SK-N-SH treated with all-trans-retinoic acid at 6 μM for 48 hours (cell line): ENCODE data around the gene DND1.

Experiments
- ATAC-seq: fragments of 200-7000 bp; cut with Tn5 transposase; 3 replicates; pipeline ENCODE4 v1.9.1; 2020; ENCODE audit warnings: mild to moderate bottlenecking, moderate library complexity
- ARNTL ChIP-seq: fragments of 450-650 bp; formaldehyde crosslinking; IDR thresholded peaks from 2 replicates; pipeline ENCODE4 v1.5.0; 2020; ENCODE audit warnings: low read depth, mild to moderate bottlenecking, moderate library complexity, borderline replicate concordance
- BACH2 ChIP-seq: fragments of 250-450 bp; sonication (Bioruptor Pico); IDR thresholded peaks from 2 replicates; pipeline ENCODE4 v1.9.0; 2021; ENCODE audit warnings: mild to moderate bottlenecking, borderline replicate concordance
- CREB5 ChIP-seq: fragments of 250-450 bp; sonication (Bioruptor Pico); IDR thresholded peaks from 2 replicates; pipeline ENCODE4 v1.5.1; 2020; ENCODE audit warnings: low read depth, mild to moderate bottlenecking, moderate library complexity
- CSDC2 ChIP-seq: fragments of 250-450 bp; sonication (Bioruptor Pico); IDR thresholded peaks from 2 replicates; pipeline ENCODE4 v1.5.0; 2020; ENCODE audit warnings: mild to moderate bottlenecking, moderate library complexity
- CSRNP3 ChIP-seq: fragments of 250-450 bp; sonication (Bioruptor Pico); IDR thresholded peaks from 2 replicates; pipeline ENCODE4 v1.5.1; 2021; ENCODE audit warnings: mild to moderate bottlenecking, moderate library complexity
- ESRRG ChIP-seq: fragments of 250-450 bp; sonication (Bioruptor Pico); IDR thresholded peaks from 2 replicates; pipeline ENCODE4 v1.6.1; 2021; ENCODE audit warnings: mild to moderate bottlenecking
- GLIS3 ChIP-seq: fragments of 250-450 bp; sonication (Bioruptor Pico); IDR thresholded peaks from 2 replicates; pipeline ENCODE4 v1.5.0; 2020; ENCODE audit warnings: mild to moderate bottlenecking, moderate library complexity
- ISL1 ChIP-seq: fragments of 250-450 bp; sonication (Bioruptor Pico); IDR thresholded peaks from 2 replicates; pipeline ENCODE4 v2.1.2; 2022; ENCODE audit warnings: mild to moderate bottlenecking, moderate library complexity
- OSR1 ChIP-seq: fragments of 250-450 bp; sonication (Bioruptor Pico); IDR thresholded peaks from 2 replicates; pipeline ENCODE4 v1.8.0; 2022; ENCODE audit warnings: moderate library complexity, mild to moderate bottlenecking, inconsistent platforms
- PATZ1 ChIP-seq: fragments of 250-450 bp; sonication (Bioruptor Pico); IDR thresholded peaks from 2 replicates; pipeline ENCODE4 v1.8.0; 2020; ENCODE audit warnings: mild to moderate bottlenecking, moderate library complexity, borderline replicate concordance
- POU6F1 ChIP-seq: fragments of 250-450 bp; sonication (Bioruptor Pico); IDR thresholded peaks from 2 replicates; pipeline ENCODE4 v1.8.0; 2021; ENCODE audit warnings: low read depth, mild to moderate bottlenecking, moderate library complexity, borderline replicate concordance
- PPARA ChIP-seq: fragments of 250-450 bp; sonication (Bioruptor Pico); IDR thresholded peaks from 2 replicates; pipeline ENCODE4 v1.5.0; 2020; ENCODE audit warnings: mild to moderate bottlenecking, borderline replicate concordance
- RARB ChIP-seq: fragments of 250-450 bp; sonication (Bioruptor Pico); IDR thresholded peaks from 2 replicates; pipeline ENCODE4 v1.8.0; 2021; ENCODE audit warnings: mild to moderate bottlenecking, moderate library complexity
- SNAI2 ChIP-seq: fragments of 250-450 bp; sonication (Bioruptor Pico); IDR thresholded peaks from 2 replicates; pipeline ENCODE4 v1.5.0; 2020; ENCODE audit warnings: mild to moderate bottlenecking, moderate library complexity
- TCF4 ChIP-seq: fragments of 250-450 bp; sonication (Bioruptor Pico); IDR thresholded peaks from 2 replicates; pipeline ENCODE4 v1.8.0; 2021; ENCODE audit warnings: mild to moderate bottlenecking, moderate library complexity, borderline replicate concordance
- TOX ChIP-seq: fragments of 250-450 bp; sonication (Bioruptor Pico); IDR thresholded peaks from 2 replicates; pipeline ENCODE4 v1.8.0; 2021; ENCODE audit warnings: mild to moderate bottlenecking, moderate library complexity, borderline replicate concordance
- TSHZ2 ChIP-seq: fragments of 250-450 bp; sonication (Bioruptor Pico); IDR thresholded peaks from 2 replicates; pipeline ENCODE4 v1.5.0; 2020; ENCODE audit warnings: mild to moderate bottlenecking, moderate library complexity
- ZC3H10 ChIP-seq: fragments of 250-450 bp; sonication (Bioruptor Pico); IDR thresholded peaks from 2 replicates; pipeline ENCODE4 v1.5.1; 2021; ENCODE audit warnings: mild to moderate bottlenecking, moderate library complexity
- ZFP3 ChIP-seq: fragments of 250-450 bp; sonication (Bioruptor Pico); IDR thresholded peaks from 2 replicates; pipeline ENCODE4 v1.5.0; 2020; ENCODE audit warnings: mild to moderate bottlenecking, moderate library complexity
- ZFP30 ChIP-seq: fragments of 450-650 bp; formaldehyde crosslinking; IDR thresholded peaks from 2 replicates; pipeline ENCODE4 v1.5.0; 2022; ENCODE audit warnings: mild to moderate bottlenecking, moderate library complexity
- ZNF565 ChIP-seq: fragments of 450-650 bp; formaldehyde crosslinking; conservative IDR thresholded peaks from 2 replicates; pipeline ENCODE4 v1.5.0; 2020; ENCODE audit warnings: low read depth, mild to moderate bottlenecking, moderate library complexity
- ZNF70 ChIP-seq: fragments of 450-650 bp; formaldehyde crosslinking; IDR thresholded peaks from 2 replicates; pipeline ENCODE4 v1.5.0; 2020; ENCODE audit warnings: mild to moderate bottlenecking, moderate library complexity
- ZNF8 ChIP-seq: fragments of 450-650 bp; formaldehyde crosslinking; IDR thresholded peaks from 2 replicates; pipeline ENCODE4 v1.5.0; 2020; ENCODE audit warnings: mild to moderate bottlenecking, moderate library complexity

Gene DND1

GRCh38 chr5:140633501-140633900 lies 39.9 kb downstream of the DND1 start:
- TF ChIP-seq ZNF565 (CRISPR knock-in tag) (no peak), BACH2 (no peak), ZC3H10 (CRISPR knock-in tag) (no peak), ZFP30 (no peak), TSHZ2 (no peak)
- ATAC-seq = no peak

GRCh38 chr5:140633021-140633471 lies 40.3 kb downstream of the DND1 start, which contains the start of gene CD14:
TSS of gene CD14 (minus strand) at chr5:140633175. CDS start at chr5:140633071, 104 bp downstream.
- TF ChIP-seq ZNF8 (CRISPR knock-in tag) (no peak), GLIS3 (CRISPR knock-in tag) (no peak), RARB (CRISPR knock-in tag) (no peak), CREB5 (CRISPR knock-in tag) (no peak), PATZ1 (no peak), ISL1 (CRISPR knock-in tag) (no peak), ZC3H10 (CRISPR knock-in tag) (no peak), SNAI2 (CRISPR knock-in tag) (no peak), OSR1 (CRISPR knock-in tag) (no peak), ZNF565 (CRISPR knock-in tag) (no peak), TOX (CRISPR knock-in tag) (no peak), ZFP3 (no peak), ZFP30 (no peak), CSDC2 (no peak), BACH2 (no peak), PPARA (no peak)
- ATAC-seq = no peak

- ATAC-seq = no peak
- TF ChIP-seq POU6F1 (CRISPR knock-in tag) = no peak
Measured at GRCh38 chr5:140632366-140633020, 40.9 kb downstream of the DND1 start.

GRCh38 chr5:140631831-140632365 lies 41.5 kb downstream of the DND1 start:
- no peak for ATAC-seq
- no peak for TF ChIP-seq ESRRG (CRISPR knock-in tag)
- TF ChIP-seq RARB (CRISPR knock-in tag) = no peak
- TF ChIP-seq CSRNP3 = no peak
- TF ChIP-seq TCF4 (CRISPR knock-in tag) = no peak
- TF ChIP-seq SNAI2 (CRISPR knock-in tag) = no peak
- TF ChIP-seq TSHZ2 = no peak
- no peak for TF ChIP-seq ZNF565 (CRISPR knock-in tag)
- TF ChIP-seq OSR1 (CRISPR knock-in tag) = no peak
- no peak for TF ChIP-seq ARNTL (CRISPR knock-in tag)
- no peak for TF ChIP-seq ZNF70 (CRISPR knock-in tag)
- TF ChIP-seq ZC3H10 (CRISPR knock-in tag) = no peak
- no peak for TF ChIP-seq BACH2
- TF ChIP-seq PPARA = no peak
- no peak for TF ChIP-seq GLIS3 (CRISPR knock-in tag)
